Adrenal gland (tissue), 12 donors: ENCODE measurements around the gene SNX8. TPM values are rescaled to one million over a fixed set of nuclear protein-coding genes. Genes with fewer than 3 reads are reported as not detected.

Experiments used
- DNase-seq, 7 donors: peaks; one replicate each; pipeline ENCODE4 v3.0.0-alpha.2; 2019 to 2020
- H3K27ac ChIP-seq, 5 donors: fragments of 200-600 bp; sonication (generic) in 4 of 5; 1 replicate in 3 of 5; 2 replicates in 2 of 5; pipeline versions ENCODE4 v1.5.1 to v1.8.0; 2016 to 2020; ENCODE audit warnings: mild to moderate bottlenecking in 1 of 5
- H3K27me3 ChIP-seq: fragments of 200-600 bp; 2 replicates; pipeline ENCODE4 v1.8.0; 2021
- H3K36me3 ChIP-seq, 2 donors: fragments of 200-600 bp; replicated peaks in 1 of 2; 1 replicate in 1 of 2; 2 replicates in 1 of 2; pipeline versions ENCODE4 v1.5.1 to v1.8.0; 2018 to 2022
- H3K4me1 ChIP-seq, 2 donors: fragments of 200-600 bp; replicated peaks in 1 of 2; 1 replicate in 1 of 2; 2 replicates in 1 of 2; pipeline versions ENCODE4 v1.5.1 to v1.8.0; 2018 to 2021
- H3K4me3 ChIP-seq, 4 donors: fragments of 200-600 bp; sonication (generic) in 3 of 4; one replicate each; pipeline ENCODE4 v1.5.1; 2016 to 2018
- H3K9me3 ChIP-seq, 3 donors: fragments of 200-600 bp; sonication (generic) in 1 of 3; replicated peaks in 1 of 3; 1 replicate in 2 of 3; 2 replicates in 1 of 3; pipeline versions ENCODE4 v1.5.1 to v1.8.0; 2016 to 2021
- CTCF ChIP-seq, 6 experiments: fragments of 450-650 bp in 4 of 6; fragments of 200-600 bp in 2 of 6; sonication (generic) in 1 of 6; IDR thresholded peaks; 1 replicate in 5 of 6; 2 replicates in 1 of 6; pipeline versions ENCODE4 v1.5.1 to v1.8.0; 2016 to 2021; ENCODE audit warnings: antibody characterized with exemption in 6 of 6, mild to moderate bottlenecking in 2 of 6, moderate library complexity in 1 of 6
- POLR2A ChIP-seq, 2 donors: fragments of 450-650 bp; IDR thresholded peaks; one replicate each; pipeline ENCODE4 v1.6.1; 2017; ENCODE audit warnings: antibody characterized with exemption in 2 of 2, mild to moderate bottlenecking in 2 of 2, moderate library complexity in 1 of 2
- WGBS, 4 donors: extraction: QIAGEN DNeasy Blood & Tissue Kit in 2 of 4; methylation state at CpG; one replicate each; pipeline versions ENCODE4 v1.1.5 to v1.1.7; 2013 to 2017; 5-methylcytosine and 5-hydroxymethylcytosine counted together
- intact Hi-C, 2 donors: fragments of 100-400 bp; cut with DNase I; formaldehyde crosslinking; loops; one replicate each; pipeline versions ENCODE4 v1.14.1 to v1.15.0; 2022 to 2023
- polyA plus RNA-seq, 3 donors: library from polyadenylated mRNA; stranded (reverse); fragments of 200-250 nt in 2 of 3; fragments of 350-450 nt in 1 of 3; fragmentation: Illumina TruSeq in 1 of 3; extraction: RNeasy Lipid Tissue Mini Kit (QIAGEN cat#74804) in 1 of 3; gene quantifications; one replicate each; pipeline ENCODE4 v1.2.3, GENCODE V29; 2013 to 2014
- total RNA-seq, 9 donors: library from RNA; depleted of rRNA in 4 of 9; stranded (reverse); fragments of >200 nt in 4 of 9; fragments of 120-200 nt in 1 of 9; fragmentation: NEBNext Ultra II Directional in 1 of 9; extraction: Animal tissue kit (Norgen Biotek cat#: 25700) in 1 of 9; gene quantifications; one replicate each; pipeline versions ENCODE4 v1.1.0 to v1.2.4, GENCODE V29; 2013 to 2023
- donor health status: healthy with polysubstance abuse.
- donor health status: Bipolar disorder and iron deficiency.
- donor health status: DM: yes; HTN: yes; CAD: no.
- donor health status: DM: no; HTN: no; CAD: no.
- donor health status: DM: no; HTN: no; CAD: no.
- donor health status: DM: yes; HTN: yes; CAD: no.

Gene SNX8
- total and polyA plus RNA-seq, 12 donors, result 5.3 to 40.5 (median 25.9) TPM

GRCh38 chr7:2217206-2217605 is 97.0 kb downstream of the SNX8 start:
- Histone ChIP-seq H3K36me3 (peaks cover 0 to 57% of the 10 kb centered on the region in 2 donors), H3K4me3 (no peak overlapping the region), H3K27ac (no peak overlapping the region), H3K9me3 (no peaks in the 10 kb centered on the region), H3K27me3 (no peaks in the 10 kb centered on the region), H3K4me1 (no peaks in the 10 kb centered on the region)
- intact Hi-C loops, result loop anchor here (10.0 kb wide), 2 partner anchors 622 to 642 kb away; partner anchors contain the start of gene PSMG3 (in 1 of the 2)
- no peak for DNase-seq
- WGBS, 4 donors, result 84 to 96% (median 93%) methylated on average over 4 to 10 of the region's 10 CpGs
- TF ChIP-seq POLR2A (IDR thresholded peaks at IDR 0.05) (no peak), CTCF (IDR thresholded peaks at IDR 0.05) (no peak)

DNA sequence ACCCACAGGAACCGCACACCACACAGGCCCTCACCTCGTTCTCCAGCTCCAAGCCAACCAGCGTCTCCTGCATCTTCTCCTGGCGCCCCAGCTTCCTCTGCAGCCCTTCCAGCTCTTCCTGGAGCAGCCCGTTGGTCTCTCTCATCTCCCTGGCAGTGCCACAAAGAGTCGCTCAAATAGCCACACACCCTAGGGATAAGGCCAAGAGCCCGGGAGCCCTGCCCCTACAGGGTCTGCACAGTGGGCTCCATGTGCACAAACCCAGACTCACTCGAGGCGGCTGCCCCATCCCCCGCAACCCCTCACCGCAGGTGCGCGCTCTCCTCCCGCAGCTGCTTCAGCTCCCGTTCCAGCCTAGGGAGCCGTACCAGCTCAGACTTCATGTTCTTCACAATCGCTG is 98.4 kb downstream of the SNX8 start:
- Histone ChIP-seq H3K27me3 (no peaks in the 10 kb centered on the region), H3K4me1 (no peaks in the 10 kb centered on the region), H3K27ac (no peak overlapping the region), H3K36me3 (peaks cover 0 to 57% of the 10 kb centered on the region in 2 donors), H3K4me3 (no peak overlapping the region), H3K9me3 (no peaks in the 10 kb centered on the region)
- TF ChIP-seq POLR2A (IDR thresholded peaks at IDR 0.05) (no peak), CTCF (IDR thresholded peaks at IDR 0.05) (no peak)
- intact Hi-C loops, result loop anchor here (10.0 kb wide), 2 partner anchors 621 to 641 kb away; partner anchors contain the start of gene PSMG3 (in 1 of the 2)
- no peak for DNase-seq
- WGBS, 4 donors, result 90 to 97% (median 96%) methylated on average over 17 of the region's 17 CpGs

DNA sequence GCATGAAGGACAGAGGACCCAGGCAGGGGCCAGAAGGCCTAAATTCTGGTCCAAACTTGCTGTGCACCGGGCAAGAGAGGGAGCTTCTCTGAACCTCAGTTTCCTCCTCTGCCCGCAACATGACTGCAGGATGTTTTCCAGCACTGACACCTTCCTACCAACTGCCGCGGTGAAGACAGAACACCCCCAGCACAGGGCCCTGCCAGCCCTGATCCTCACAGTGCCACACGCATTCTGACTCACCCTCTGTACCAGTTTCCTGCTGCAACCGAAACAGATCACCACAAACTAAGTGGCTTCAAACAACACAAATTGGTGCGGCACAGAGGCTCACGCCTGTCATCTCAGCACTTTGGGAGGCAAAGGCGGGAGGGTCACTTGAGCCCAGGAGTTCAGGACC is 99.6 kb downstream of the SNX8 start:
- no peaks in the 10 kb centered on the region for H3K4me1 ChIP-seq
- intact Hi-C loops, result loop anchor here (10.0 kb wide), 2 partner anchors 620 to 640 kb away; partner anchors contain the start of gene PSMG3 (in 1 of the 2)
- H3K36me3 ChIP-seq, result peaks cover 0 to 57% of the 10 kb centered on the region in 2 donors
- WGBS, 4 donors, result 81 to 92% (median 89%) methylated on average over 9 of the region's 9 CpGs; no CpG with 5 or more reads in 1 of the 4 donors
- DNase-seq, result no peak
- no peak overlapping the region for H3K4me3 ChIP-seq
- H3K27me3 ChIP-seq, result no peaks in the 10 kb centered on the region
- H3K27ac ChIP-seq, result no peak overlapping the region
- H3K9me3 ChIP-seq, result no peaks in the 10 kb centered on the region
- TF ChIP-seq POLR2A (IDR thresholded peaks at IDR 0.05) (no peak), CTCF (IDR thresholded peaks at IDR 0.05) (no peak)

DNA sequence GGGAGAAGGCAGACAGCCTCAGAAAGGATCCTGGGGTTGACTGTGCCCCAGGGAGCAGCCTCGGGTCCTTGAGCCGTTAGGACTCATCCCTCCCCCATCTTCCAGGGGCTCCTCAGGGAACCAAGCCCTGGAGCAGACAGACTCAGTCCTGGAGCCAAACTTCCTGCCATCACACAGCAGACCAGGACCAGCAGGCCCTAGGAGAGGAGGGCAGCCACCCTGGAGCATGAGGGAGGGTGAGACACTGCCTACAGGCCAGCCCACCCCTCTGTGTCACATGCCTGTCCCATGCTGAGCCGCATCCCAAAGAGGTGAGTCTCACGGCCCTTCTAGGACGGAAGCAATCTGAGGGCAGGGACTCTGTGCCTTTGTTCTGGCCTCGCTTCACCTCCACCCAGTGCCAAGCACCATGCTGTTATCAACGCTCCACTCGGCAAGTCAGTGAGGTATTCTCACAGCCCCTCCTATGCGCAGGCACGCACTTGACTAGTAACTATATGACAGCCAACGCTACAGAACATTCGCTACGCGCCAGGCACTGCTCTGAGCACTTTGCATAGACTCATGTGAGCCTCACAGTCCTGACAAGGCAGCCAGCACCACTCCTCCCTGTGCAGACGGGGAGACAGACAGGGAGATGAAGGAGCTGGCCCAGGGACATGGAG is 100.6 kb downstream of the SNX8 start:
- H3K36me3 ChIP-seq, result peaks cover 0 to 52% of the 10 kb centered on the region in 2 donors
- H3K4me3 ChIP-seq, result no peak overlapping the region
- H3K4me1 ChIP-seq, result no peaks in the 10 kb centered on the region
- no peak for TF ChIP-seq CTCF (IDR thresholded peaks at IDR 0.05)
- TF ChIP-seq POLR2A (IDR thresholded peaks at IDR 0.05), result no peak
- H3K27me3 ChIP-seq, result no peaks in the 10 kb centered on the region
- no peak overlapping the region for H3K27ac ChIP-seq
- H3K9me3 ChIP-seq, result no peaks in the 10 kb centered on the region
- no peak for DNase-seq
- intact Hi-C loops, result loop anchor here (10.0 kb wide), 2 partner anchors 619 to 639 kb away; partner anchors contain the start of gene PSMG3 (in 1 of the 2)
- 92 to 96% (median 93%) methylated on average over 12 to 15 of the region's 15 CpGs for whole genome bisulfite sequencing, 4 donors
